ENCODE results near the gene KRTCAP2.
"Not testable (repeated sequence)": the region's sequence is repeated elsewhere in the genome, so short reads cannot be mapped to it uniquely, and the experiment has no call there.

The KRTCAP2 gene

GRCh38 chr1:155170101-155170785, 2.9 kb downstream of the KRTCAP2 start:
- no peak for DNase-seq (ENCODE audit: low read depth in 1 of 2, low spot score in 1 of 2)

DNA sequence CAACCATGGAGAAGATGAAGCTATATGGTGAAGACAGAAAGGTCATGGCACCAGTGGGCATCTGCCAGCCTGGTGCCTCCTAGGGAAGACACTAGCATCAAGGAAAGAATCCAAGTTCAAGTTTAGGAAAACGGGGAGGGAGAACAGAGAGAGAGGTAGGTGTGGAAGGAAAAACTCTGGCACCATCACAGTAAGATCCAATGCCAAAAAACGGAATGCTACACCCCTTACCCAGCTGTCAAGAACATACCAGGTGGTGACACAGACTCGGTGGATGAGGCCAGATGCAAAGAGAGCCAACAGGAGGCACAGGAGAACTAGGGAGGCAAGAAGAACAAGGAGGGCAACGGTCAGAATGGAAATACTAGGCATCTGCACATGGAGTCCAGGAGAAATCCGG, 3.6 kb downstream of the KRTCAP2 start:
- no peak for DNase-seq (ENCODE audit: low read depth in 1 of 2, low spot score in 1 of 2)

DNA sequence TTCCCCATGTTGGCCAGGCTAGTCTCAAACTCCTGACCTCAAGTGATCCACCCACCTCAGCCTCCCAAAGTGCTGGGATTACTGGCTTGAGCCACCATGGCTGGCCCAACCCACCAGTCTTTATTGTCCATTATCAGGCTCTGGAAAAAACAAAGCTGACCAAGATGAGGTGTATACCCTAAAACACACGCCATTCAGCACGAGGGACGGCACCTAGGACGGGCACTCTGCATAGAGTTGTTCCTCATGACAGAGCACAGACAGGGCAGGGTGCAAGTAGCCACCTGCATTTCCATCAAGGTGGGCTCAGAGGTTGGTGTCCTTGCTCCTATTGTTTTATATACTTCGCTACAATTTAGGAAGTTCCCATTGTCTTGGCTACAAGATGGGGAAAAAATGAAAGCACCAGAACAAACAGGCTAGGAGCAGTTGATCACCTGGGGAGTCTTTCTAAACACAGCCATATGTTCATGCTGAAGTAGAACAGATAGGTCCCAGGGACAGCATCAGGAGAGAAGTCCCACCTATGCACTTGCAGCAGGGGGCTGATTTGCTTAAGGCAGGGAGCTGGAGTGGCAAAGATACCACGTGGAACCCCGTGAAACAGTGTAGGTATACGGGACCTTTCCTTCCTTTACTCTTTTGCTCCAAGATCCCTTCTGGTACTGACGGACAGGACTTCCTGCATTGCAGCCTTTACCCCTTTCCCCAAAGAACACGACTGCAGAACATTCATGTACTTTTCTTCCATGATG, 4.5 kb downstream of the KRTCAP2 start:
- DNase-seq (ENCODE audit: low read depth in 1 of 2, low spot score in 1 of 2) = no peak

DNA sequence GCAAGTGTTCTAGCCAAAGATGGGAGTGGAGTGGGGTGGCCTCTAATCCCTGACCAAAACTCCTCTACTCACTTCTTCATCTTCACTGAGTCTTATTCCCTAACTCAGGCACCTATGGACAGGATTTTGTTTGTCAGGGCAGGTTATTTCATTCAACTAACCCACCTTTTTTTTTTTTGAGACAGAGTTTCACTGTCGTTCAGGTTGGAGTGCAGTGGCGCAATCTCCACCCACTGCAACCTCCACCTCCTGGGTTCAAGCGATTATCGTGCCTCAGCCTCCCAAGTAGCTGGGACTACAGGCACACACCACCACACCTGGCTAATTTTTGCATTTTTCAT, 5.0 kb downstream of the KRTCAP2 start:
- not testable (repeated sequence) for DNase-seq (ENCODE audit: low read depth in 1 of 2, low spot score in 1 of 2)

DNA sequence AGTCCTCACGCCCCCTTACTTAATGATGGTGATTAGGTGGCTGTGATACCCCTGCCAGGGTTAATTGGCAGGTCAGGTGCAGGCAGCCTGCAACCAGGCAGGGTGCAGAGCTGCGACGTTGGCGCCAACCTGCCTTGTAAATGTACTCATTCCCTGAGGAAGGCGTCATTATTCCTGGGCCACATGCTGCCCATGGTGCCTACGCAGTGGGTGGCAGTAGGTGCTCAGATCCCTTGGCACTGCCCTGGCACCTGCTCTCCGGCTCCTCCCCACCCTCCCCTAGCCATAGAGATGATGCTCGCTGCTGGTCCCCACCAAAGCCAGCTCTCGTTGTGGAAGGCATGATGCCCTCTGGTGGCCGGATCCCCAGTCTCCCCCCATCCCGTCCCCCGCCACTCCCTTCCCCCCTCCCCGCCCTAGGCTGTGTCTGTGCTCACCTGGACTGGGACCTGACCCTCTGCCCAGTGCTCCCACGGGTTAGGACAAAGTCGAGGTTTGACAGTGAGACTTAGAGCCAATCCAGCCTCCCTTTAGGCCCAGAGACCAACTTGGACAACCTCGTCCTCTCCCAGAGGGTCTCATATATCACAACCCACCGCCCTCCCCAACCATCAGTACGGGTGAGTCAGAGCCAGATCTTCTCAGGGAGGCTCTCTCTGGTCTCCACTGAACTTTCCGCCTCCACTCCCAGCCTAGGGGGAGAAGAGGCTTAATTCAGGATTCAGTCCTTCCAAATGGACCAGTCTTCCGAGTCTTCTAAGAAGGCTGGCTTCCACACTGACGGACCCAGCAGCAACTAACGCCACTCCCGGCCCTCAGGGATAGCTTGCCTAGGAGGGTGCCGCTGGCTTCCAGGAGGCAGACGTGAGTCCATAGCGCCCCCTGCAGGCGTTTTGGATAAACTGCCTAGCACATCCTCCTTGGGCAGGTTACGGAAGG, 5.7 kb downstream of the KRTCAP2 start:
- peak; percentile 74 for DNase-seq (ENCODE audit: low read depth in 1 of 2, low spot score in 1 of 2)

GRCh38 chr1:155166471-155167165, 6.5 kb downstream of the KRTCAP2 start:
- no peak for DNase-seq (ENCODE audit: low read depth in 1 of 2, low spot score in 1 of 2)

DNA sequence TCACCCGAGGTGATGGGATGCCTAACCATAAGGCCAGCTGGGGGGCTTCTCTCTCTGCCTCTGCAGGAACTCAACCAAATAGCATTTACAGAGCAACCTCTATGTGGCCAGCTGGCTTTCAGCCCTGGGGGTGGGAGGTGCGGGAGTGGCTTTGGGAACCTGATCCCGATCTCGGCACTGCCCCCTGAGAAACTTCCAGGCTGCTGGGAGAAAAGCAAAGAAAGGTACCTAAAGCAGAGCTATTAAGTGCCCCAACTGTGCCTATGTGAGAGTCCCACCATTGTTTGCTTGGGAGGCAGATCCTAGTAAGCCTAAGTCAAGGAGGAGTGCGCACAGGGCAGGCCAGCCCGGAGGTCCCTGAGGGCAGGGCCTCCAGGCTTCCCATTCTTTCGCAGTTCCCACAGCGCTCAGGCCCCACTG, 7.0 kb downstream of the KRTCAP2 start:
- no peak for DNase-seq (ENCODE audit: low read depth in 1 of 2, low spot score in 1 of 2)

DNA sequence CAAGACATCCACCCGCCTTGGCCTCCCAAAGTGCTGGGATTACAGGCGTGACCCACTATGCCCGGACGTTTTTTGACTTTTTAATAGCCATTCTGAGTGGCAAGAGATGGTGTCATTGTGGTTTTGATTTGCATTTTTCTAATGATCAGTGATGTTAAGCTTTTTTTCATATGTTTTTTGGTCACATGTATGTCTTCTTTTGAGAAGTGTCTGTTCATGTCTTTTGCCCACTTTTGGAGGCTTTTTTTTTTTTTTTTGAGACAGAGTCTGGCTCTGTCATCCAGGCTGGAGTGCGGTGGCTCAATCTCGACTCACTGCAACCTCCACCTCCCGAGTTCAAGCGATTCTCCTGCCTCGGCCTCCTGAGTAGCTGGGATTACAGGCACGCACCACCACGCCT, 8.5 kb downstream of the KRTCAP2 start:
- not testable (repeated sequence) for DNase-seq (ENCODE audit: low read depth in 1 of 2, low spot score in 1 of 2)

DNA sequence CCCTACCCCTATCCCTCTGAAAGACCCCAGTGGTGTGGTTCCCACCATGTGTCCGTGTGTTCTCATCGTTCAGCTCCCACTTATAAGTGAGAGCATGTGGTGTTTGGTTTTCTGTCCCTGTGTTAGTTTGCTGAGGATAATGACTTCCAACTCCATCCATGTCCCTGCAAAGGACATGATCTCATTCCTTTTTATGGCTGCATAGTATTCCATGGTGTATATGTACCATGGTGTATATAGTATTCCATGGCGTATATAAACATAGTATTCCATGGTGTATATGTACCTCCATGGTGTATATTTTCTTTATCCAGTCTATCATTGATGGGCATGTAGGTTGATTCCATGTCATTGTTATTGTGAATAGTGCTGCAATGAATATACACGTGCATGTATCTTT, 9.3 kb downstream of the KRTCAP2 start:
- DNase-seq (ENCODE audit: low read depth in 1 of 2, low spot score in 1 of 2) = not testable (repeated sequence)

DNA sequence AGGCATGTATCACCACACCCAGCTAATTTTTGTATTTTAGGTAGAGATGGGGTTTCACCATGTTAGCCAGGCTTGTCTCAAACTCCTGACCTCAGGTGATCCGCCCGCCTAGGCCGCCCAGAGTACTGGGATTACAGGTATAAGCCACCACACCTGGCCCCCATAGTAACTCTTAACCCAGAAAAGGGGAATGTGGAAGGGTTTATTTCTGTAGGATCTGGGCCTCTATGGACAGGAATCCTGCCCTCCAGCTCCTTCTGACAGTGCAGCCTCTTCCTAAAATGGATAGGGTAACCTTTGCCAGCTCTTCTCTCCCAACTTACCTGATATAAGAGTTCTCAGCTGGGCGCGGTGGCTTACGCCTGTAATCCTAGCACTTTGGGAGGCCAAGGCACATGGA, 10.5 kb downstream of the KRTCAP2 start:
- not testable (repeated sequence) for DNase-seq (ENCODE audit: low read depth in 1 of 2, low spot score in 1 of 2)

- DNase-seq (ENCODE audit: low read depth in 1 of 2, low spot score in 1 of 2) = no peak
Observed at GRCh38 chr1:155160128-155160527, 13.0 kb downstream of the KRTCAP2 start.

GRCh38 chr1:155158991-155159390, 14.1 kb downstream of the KRTCAP2 start:
- DNase-seq (ENCODE audit: low read depth in 1 of 2, low spot score in 1 of 2) = no peak

GRCh38 chr1:155155996-155156643, 17.0 kb downstream of the KRTCAP2 start:
- DNase-seq (ENCODE audit: low read depth in 1 of 2, low spot score in 1 of 2) = not testable (repeated sequence)

GRCh38 chr1:155145491-155145890, 27.6 kb downstream of the KRTCAP2 start:
- DNase-seq (ENCODE audit: low read depth in 1 of 2, low spot score in 1 of 2) = no peak

DNA sequence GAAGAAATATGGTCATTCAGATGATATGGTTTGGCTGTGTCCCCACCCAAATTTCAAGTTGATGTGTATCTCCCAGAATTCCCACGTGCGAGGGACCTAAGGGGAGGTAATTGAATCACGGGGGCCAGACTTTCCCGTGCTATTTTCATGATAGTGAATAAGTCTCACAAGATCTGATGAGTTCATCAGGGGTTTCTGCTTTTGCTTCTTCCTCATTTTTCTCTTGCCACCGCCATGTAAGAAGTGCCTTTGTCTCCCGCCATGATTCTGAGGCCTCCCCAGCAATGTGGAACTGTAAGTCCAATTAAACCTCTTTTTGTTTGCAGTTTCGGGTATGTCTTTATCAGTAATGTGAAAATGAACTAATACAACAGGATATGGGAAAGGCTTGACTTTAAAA, 31.4 kb downstream of the KRTCAP2 start:
- no peak for DNase-seq (ENCODE audit: low read depth in 1 of 2, low spot score in 1 of 2)

DNA sequence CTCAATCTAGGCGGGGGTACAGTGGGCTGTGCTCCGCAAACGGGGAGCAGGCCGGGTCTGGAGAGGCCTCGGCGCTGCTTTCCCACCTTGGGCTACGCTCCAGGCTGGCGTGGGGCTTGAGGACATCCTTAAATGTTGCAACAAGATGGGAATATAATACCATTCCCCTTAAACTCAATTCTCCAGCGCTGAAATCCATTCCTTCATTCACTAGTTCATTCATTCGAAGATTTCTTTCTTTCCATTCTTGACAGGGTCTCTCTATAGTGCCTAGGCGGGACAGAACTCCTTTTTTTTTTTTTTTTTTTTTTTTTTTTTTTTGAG, 32.5 kb downstream of the KRTCAP2 start:
- no peak for DNase-seq (ENCODE audit: low read depth in 1 of 2, low spot score in 1 of 2)

- peak; percentile 70 to 84 for DNase-seq (ENCODE audit: low read depth in 1 of 2, low spot score in 1 of 2)
Observed at GRCh38 chr1:155139895-155140629, 33.0 kb downstream of the KRTCAP2 start, which contains the start of gene DPM3. TSS of gene DPM3 (minus strand) at chr1:155140531. CDS start at chr1:155140240, 291 bp downstream.

- DNase-seq (ENCODE audit: low read depth in 1 of 2, low spot score in 1 of 2) = no peak
Observed at GRCh38 chr1:155137154-155137949, 35.8 kb downstream of the KRTCAP2 start.

DNA sequence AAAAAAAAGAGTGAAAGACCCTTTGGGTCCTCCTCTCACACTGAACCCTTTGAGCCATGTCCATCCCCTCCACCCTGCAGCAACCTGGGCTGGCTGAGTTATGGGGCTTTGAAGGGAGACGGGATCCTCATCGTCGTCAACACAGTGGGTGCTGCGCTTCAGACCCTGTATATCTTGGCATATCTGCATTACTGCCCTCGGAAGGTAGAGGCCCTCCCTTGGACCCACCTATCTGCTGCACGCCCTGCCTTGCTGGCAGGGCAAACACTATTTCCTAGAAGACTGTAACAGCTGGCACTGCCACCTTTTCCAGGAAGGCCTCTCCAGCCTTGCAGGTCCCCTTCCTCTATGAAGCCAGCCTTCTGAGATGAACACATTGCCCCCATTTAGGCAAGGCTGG, 36.4 kb downstream of the KRTCAP2 start:
- no peak for DNase-seq (ENCODE audit: low read depth in 1 of 2, low spot score in 1 of 2)

Data from stimulated activated CD4-positive, alpha-beta T cell treated with anti-CD3 and anti-CD28 coated beads, Interleukin-15, amount 100 ng/mL, for 1 hour (primary cell).